Ishikawa (cell line): Measurements from ENCODE around the gene JMJD7.

ENCODE experiments used
- CREB1 ChIP-seq: IDR thresholded peaks from 2 replicates; pipeline ENCODE4 v1.6.1; 2012; ENCODE audit warnings: low read depth
- EGR1 ChIP-seq: IDR thresholded peaks from 2 replicates; pipeline ENCODE4 v1.6.1; 2012
- EP300 ChIP-seq: IDR thresholded peaks from 2 replicates; pipeline ENCODE4 v1.6.1; 2012; ENCODE audit warnings: borderline replicate concordance
- FOXM1 ChIP-seq: IDR thresholded peaks from 2 replicates; pipeline ENCODE4 v1.6.1; 2012; ENCODE audit warnings: low read depth, borderline replicate concordance
- MAX ChIP-seq: IDR thresholded peaks from 2 replicates; pipeline ENCODE4 v1.6.1; 2012
- RAD21 ChIP-seq: IDR thresholded peaks from 2 replicates; pipeline ENCODE4 v1.6.1; 2012; ENCODE audit warnings: low read depth
- REST ChIP-seq: IDR thresholded peaks from 2 replicates; pipeline ENCODE4 v1.6.1; 2012; ENCODE audit warnings: low read depth, mild to moderate bottlenecking
- TAF1 ChIP-seq: IDR thresholded peaks from 2 replicates; pipeline ENCODE4 v1.6.1; 2012; ENCODE audit warnings: low read depth, mild to moderate bottlenecking
- USF1 ChIP-seq: IDR thresholded peaks from 2 replicates; pipeline ENCODE4 v1.6.1; 2012
- YY1 ChIP-seq: IDR thresholded peaks from 2 replicates; pipeline ENCODE4 v1.6.1; 2012; ENCODE audit warnings: low read depth

- TF ChIP-seq EGR1, result no peak
- TF ChIP-seq REST, result no peak
- no peak for TF ChIP-seq FOXM1
- TF ChIP-seq MAX, result no peak
- TF ChIP-seq USF1, result no peak
- no peak for TF ChIP-seq TAF1
- TF ChIP-seq EP300, result no peak
- no peak for TF ChIP-seq RAD21
- no peak for TF ChIP-seq CREB1
- TF ChIP-seq YY1, result no peak
Measured at GRCh38 chr15:41887161-41887560, 59.3 kb downstream of the JMJD7 start.
